Heart right ventricle (tissue), 16 donors: ENCODE measurements around the gene HRH3. TPM values are rescaled to one million over a fixed set of nuclear protein-coding genes. Genes with fewer than 3 reads are reported as not detected.
A peak's percentile ranks its signal among the peaks of the same experiment; 100 is the strongest.

Source experiments
- ATAC-seq, 8 donors: fragments of 200-7000 bp; cut with Tn5 transposase; one replicate each; pipeline ENCODE4 v1.9.1; 2020; ENCODE audit warnings: mild to moderate bottlenecking in 8 of 8, moderate library complexity in 8 of 8, moderate number of reproducible peaks in 1 of 8
- DNase-seq, 2 donors: peaks; one replicate each; pipeline ENCODE4 v3.0.0-alpha.2; 2020
- H3K27ac ChIP-seq, 10 donors: fragments of 200-600 bp; sonication (generic) in 2 of 10; one replicate each; pipeline versions ENCODE4 v1.5.0 to v1.8.0; 2020 to 2022; ENCODE audit warnings: mild to moderate bottlenecking in 3 of 10
- H3K27me3 ChIP-seq, 7 donors: fragments of 200-600 bp; one replicate each; pipeline ENCODE4 v1.8.0; 2021 to 2022; ENCODE audit warnings: mild to moderate bottlenecking in 2 of 7
- H3K36me3 ChIP-seq, 9 donors: fragments of 200-600 bp; sonication (generic) in 1 of 9; one replicate each; pipeline versions ENCODE4 v1.5.0 to v1.8.0; 2020 to 2022; ENCODE audit warnings: mild to moderate bottlenecking in 2 of 9
- H3K4me1 ChIP-seq, 9 donors: fragments of 200-600 bp; sonication (generic) in 1 of 9; one replicate each; pipeline versions ENCODE4 v1.5.0 to v1.8.0; 2020 to 2022; ENCODE audit warnings: mild to moderate bottlenecking in 4 of 9
- H3K4me3 ChIP-seq, 10 donors: fragments of 200-600 bp; sonication (generic) in 2 of 10; one replicate each; pipeline versions ENCODE4 v1.5.0 to v1.8.0; 2020 to 2022; ENCODE audit warnings: mild to moderate bottlenecking in 7 of 10, moderate library complexity in 2 of 10
- H3K9me3 ChIP-seq, 11 donors: fragments of 200-600 bp in 10 of 11; sonication (generic) in 2 of 11; one replicate each; pipeline versions ENCODE4 v1.5.0 to v1.8.0; 2013 to 2022; ENCODE audit warnings: mild to moderate bottlenecking in 2 of 11, control low read depth in 1 of 11, moderate library complexity in 1 of 11
- WGBS, 2 donors: extraction: QIAGEN DNeasy Blood & Tissue Kit; methylation state at CpG; one replicate each; pipeline ENCODE4 v1.1.7; 2013; ENCODE audit warnings: inconsistent platforms in 1 of 2; 5-methylcytosine and 5-hydroxymethylcytosine counted together
- intact Hi-C, 10 donors: fragments of 100-400 bp; cut with DNase I; formaldehyde crosslinking; loops; one replicate each; pipeline versions ENCODE4 v1.11.1 to v1.14.2; 2022
- polyA plus RNA-seq, 2 donors: library from polyadenylated mRNA; stranded (reverse); fragments of 200-250 nt; gene quantifications; one replicate each; pipeline ENCODE4 v1.2.3, GENCODE V29; 2013
- total RNA-seq, 10 donors: library from RNA; stranded (reverse); fragmentation: NEBNext Ultra II Directional in 3 of 10; extraction: Animal tissue kit (Norgen Biotek cat#: 25700) in 3 of 10; gene quantifications; one replicate each; pipeline versions ENCODE4 v1.2.1 to v1.2.4, GENCODE V29; 2021 to 2023
- TF ChIP-seq, protein P1 (sequence below), 9 donors: fragments of 200-600 bp; sonication (generic) in 2 of 9; IDR thresholded peaks; one replicate each; pipeline versions ENCODE4 v1.5.0 to v1.8.0; 2021 to 2022; ENCODE audit warnings: antibody characterized with exemption in 9 of 9, mild to moderate bottlenecking in 5 of 9, moderate library complexity in 1 of 9
- donor health status: Arrhythmogenic right ventricular cardiomyopathy.
- donor health status: ischemic (EF 13 %, LVEDD 7.1; RV severe dilation, severe dysfunction).
- donor health status: healthy with polysubstance abuse.
- donor health status: DM: no; HTN: yes; CAD: no.
- donor health status: DM: no; HTN: no; CAD: no.
- donor health status: ischemic (EF 25% LVEDD 6.9; RV normal size, moderate dysfunction).
- donor health status: ischemic (EF 25% LVEDD 5.7; RV mildly dilated, moderate dysfunction).
- donor health status: healthy.
- donor health status: DM: yes; HTN: yes; CAD: no.
- donor health status: Ischemic cardiomyopathy.
- donor health status: ischemic (EF 35%, LVEDD 5.7; RV mildly dilated, moderate dysfunction).
- donor health status: nonischemic (EF 11% LVEDD 7.7; RV severe dilation, severe dysfunction).
- donor health status: DM: yes; HTN: yes; CAD: no.
- donor health status: PGD.
- donor health status: ischemic (EF 29% LVEDD 5.4; RV normal size, mild dysfunction).
- donor health status: nonischemic (EF 23%, LVEDD 6.1; RV moderate dilation, normal function).

The HRH3 gene
- total and polyA plus RNA-seq, 12 donors, result not detected

- intact Hi-C loops, result loop anchor here in 1 of 10 donors (10.0 kb wide), 1 partner anchor 231 kb away; no protein-coding TSS in a partner anchor
- H3K27me3 ChIP-seq, result no peaks in the 10 kb centered on the region
- H3K9me3 ChIP-seq, result no peaks in the 10 kb centered on the region
- H3K27ac ChIP-seq, result no peak overlapping the region
- TF ChIP-seq, protein P1, sequence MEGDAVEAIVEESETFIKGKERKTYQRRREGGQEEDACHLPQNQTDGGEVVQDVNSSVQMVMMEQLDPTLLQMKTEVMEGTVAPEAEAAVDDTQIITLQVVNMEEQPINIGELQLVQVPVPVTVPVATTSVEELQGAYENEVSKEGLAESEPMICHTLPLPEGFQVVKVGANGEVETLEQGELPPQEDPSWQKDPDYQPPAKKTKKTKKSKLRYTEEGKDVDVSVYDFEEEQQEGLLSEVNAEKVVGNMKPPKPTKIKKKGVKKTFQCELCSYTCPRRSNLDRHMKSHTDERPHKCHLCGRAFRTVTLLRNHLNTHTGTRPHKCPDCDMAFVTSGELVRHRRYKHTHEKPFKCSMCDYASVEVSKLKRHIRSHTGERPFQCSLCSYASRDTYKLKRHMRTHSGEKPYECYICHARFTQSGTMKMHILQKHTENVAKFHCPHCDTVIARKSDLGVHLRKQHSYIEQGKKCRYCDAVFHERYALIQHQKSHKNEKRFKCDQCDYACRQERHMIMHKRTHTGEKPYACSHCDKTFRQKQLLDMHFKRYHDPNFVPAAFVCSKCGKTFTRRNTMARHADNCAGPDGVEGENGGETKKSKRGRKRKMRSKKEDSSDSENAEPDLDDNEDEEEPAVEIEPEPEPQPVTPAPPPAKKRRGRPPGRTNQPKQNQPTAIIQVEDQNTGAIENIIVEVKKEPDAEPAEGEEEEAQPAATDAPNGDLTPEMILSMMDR (IDR thresholded peaks at IDR 0.05), result no peak
- no peak overlapping the region for H3K4me3 ChIP-seq
- DNase-seq (no peak), ATAC-seq (no peak)
- peaks cover 4 to 44% (median 16%) of the 10 kb centered on the region in 9 donors for H3K4me1 ChIP-seq
- WGBS, 2 donors, result 96% methylated on average over 10 of the region's 10 CpGs
- peaks cover 2 to 66% (median 35%) of the 10 kb centered on the region in 9 donors for H3K36me3 ChIP-seq
Observed at GRCh38 chr20:62255976-62256375, 35.9 kb upstream of the HRH3 start.

- ATAC-seq (peak in 2 of 8 donors; percentile 11 to 18), DNase-seq (no peak)
- intact Hi-C loops, result loop anchor here in 2 of 10 donors (5.0 to 10.0 kb wide), 2 partner anchors 33 to 229 kb away; no protein-coding TSS in a partner anchor
- peaks cover 4 to 45% (median 14%) of the 10 kb centered on the region in 9 donors for H3K4me1 ChIP-seq
- TF ChIP-seq, protein P1 (IDR thresholded peaks at IDR 0.05), result no peak
- H3K36me3 ChIP-seq, result peaks cover 0 to 48% (median 21%) of the 10 kb centered on the region in 9 donors
- peak overlapping the region in 1 of 10 donors; percentile 27 for H3K27ac ChIP-seq
- no peaks in the 10 kb centered on the region for H3K27me3 ChIP-seq
- H3K4me3 ChIP-seq, result no peak overlapping the region
- WGBS, 2 donors, result 69 to 70% methylated on average over 24 of the region's 24 CpGs
- H3K9me3 ChIP-seq, result no peaks in the 10 kb centered on the region
Observed at GRCh38 chr20:62254021-62254724, 34.1 kb upstream of the HRH3 start.

DNA sequence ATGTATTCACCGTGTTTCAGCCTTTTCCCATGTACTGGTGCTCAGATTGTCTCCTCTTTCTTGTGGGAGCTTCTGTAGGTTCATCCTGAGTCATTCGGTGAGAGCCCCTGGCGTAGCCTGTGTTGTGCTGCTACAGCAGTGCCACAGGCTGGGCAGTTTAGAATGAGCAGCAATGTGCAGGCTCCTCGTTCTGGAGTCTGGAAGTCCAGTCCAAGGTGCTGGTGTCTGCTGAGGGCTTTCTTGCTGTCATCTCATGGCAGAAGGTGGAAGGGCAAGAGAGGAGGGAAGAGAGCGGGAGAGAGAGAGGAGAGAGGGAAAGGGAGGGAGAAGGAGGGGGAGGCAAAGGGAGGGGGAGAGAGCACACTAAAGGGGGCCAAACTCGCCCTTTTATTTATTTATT is 33.3 kb upstream of the HRH3 start:
- H3K4me1 ChIP-seq, result peaks cover 5 to 43% (median 7%) of the 10 kb centered on the region in 9 donors
- ATAC-seq, result no peak
- TF ChIP-seq, protein P1 (IDR thresholded peaks at IDR 0.05), result no peak
- H3K4me3 ChIP-seq, result no peak overlapping the region
- intact Hi-C loops, result loop anchor here in 2 of 10 donors (5.0 to 10.0 kb wide), 2 partner anchors 34 to 229 kb away; no protein-coding TSS in a partner anchor
- no peaks in the 10 kb centered on the region for H3K9me3 ChIP-seq
- H3K27me3 ChIP-seq, result no peaks in the 10 kb centered on the region
- peaks cover 0 to 40% (median 16%) of the 10 kb centered on the region in 9 donors for H3K36me3 ChIP-seq
- no peak for DNase-seq
- 88 to 95% methylated on average over 6 of the region's 6 CpGs for WGBS, 2 donors
- H3K27ac ChIP-seq, result no peak overlapping the region

GRCh38 chr20:62252342-62252966 is 32.4 kb upstream of the HRH3 start:
- no peak for DNase-seq
- peaks cover 0 to 30% (median 13%) of the 10 kb centered on the region in 9 donors for H3K36me3 ChIP-seq
- 81 to 83% methylated on average over 26 of the region's 26 CpGs for WGBS, 2 donors

More at GRCh38 chr20:62252342-62252966, 32.4 kb upstream of the HRH3 start:
- H3K27me3 ChIP-seq, result no peaks in the 10 kb centered on the region
- TF ChIP-seq, protein P1 (IDR thresholded peaks at IDR 0.05), result no peak
- no peaks in the 10 kb centered on the region for H3K9me3 ChIP-seq
- H3K27ac ChIP-seq, result no peak overlapping the region
- H3K4me3 ChIP-seq, result no peak overlapping the region
- no peak for ATAC-seq
- intact Hi-C loops, result loop anchor here in 2 of 10 donors (5.0 to 10.0 kb wide), 2 partner anchors 35 to 228 kb away; no protein-coding TSS in a partner anchor
- peaks cover 4 to 46% (median 11%) of the 10 kb centered on the region in 9 donors for H3K4me1 ChIP-seq
